LNCAP (cell line): ENCODE data around the gene KLF7.

Experiments used
- TF ChIP-seq, protein P1 (sequence below): fragments of 450-650 bp; IDR thresholded peaks from 2 replicates; pipeline ENCODE4 v1.5.1; 2017; ENCODE audit warnings: mild to moderate bottlenecking

Gene KLF7

DNA sequence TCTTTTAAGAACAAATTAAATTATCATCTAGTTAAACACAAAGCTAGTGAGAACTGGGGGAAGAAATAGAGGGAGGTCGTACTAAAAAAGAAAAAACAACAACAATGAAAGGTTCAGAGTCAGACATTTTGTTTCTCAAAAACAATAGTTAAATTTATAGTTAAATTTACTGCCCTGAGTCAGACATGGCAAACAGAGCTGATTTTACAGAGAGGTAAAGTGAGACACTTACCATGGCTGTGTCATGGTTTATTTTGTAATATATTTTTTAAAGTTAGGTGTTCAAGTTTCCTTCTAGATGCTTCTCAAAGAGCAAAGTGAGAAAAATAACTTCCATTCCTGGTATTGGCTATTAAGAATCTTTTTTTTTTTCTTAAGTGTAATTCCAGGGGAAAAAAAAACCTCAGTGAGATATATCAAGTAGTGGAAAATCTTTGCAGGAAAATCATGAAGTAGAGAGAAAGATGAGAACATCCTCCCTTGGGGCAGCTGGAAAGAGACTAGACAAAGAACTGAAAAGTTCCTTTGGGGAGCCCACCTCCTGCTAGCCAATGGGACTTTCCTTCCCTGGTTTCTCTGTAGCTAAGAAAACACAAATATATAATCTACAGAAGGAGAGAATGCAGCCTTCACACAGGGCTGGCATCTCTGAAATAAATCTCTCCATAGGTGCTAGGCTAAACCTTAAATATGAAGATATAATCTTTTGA lies 12.3 kb downstream of the KLF7 start:
- TF ChIP-seq, protein P1, sequence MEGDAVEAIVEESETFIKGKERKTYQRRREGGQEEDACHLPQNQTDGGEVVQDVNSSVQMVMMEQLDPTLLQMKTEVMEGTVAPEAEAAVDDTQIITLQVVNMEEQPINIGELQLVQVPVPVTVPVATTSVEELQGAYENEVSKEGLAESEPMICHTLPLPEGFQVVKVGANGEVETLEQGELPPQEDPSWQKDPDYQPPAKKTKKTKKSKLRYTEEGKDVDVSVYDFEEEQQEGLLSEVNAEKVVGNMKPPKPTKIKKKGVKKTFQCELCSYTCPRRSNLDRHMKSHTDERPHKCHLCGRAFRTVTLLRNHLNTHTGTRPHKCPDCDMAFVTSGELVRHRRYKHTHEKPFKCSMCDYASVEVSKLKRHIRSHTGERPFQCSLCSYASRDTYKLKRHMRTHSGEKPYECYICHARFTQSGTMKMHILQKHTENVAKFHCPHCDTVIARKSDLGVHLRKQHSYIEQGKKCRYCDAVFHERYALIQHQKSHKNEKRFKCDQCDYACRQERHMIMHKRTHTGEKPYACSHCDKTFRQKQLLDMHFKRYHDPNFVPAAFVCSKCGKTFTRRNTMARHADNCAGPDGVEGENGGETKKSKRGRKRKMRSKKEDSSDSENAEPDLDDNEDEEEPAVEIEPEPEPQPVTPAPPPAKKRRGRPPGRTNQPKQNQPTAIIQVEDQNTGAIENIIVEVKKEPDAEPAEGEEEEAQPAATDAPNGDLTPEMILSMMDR = no peak

DNA sequence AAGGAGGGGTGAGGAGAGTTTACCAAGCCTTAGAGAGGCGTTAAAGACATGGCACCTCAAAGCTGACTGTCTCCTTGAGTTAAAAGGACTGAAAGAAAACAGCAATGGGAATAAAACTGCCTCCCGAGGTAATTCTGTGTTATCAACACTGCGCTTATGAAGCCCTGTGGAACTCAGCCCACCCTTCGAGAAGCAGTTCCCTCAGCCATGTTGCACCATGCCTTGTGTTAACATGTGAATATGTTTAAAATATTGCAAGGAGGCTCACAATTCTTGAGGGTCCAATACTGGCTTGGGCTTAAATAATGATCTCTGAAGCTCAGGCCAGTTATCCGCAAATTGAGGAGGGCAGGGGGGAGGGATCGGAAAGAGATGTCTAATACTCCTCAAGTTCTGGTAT lies 14.7 kb downstream of the KLF7 start:
- TF ChIP-seq, protein P1 = no peak

DNA sequence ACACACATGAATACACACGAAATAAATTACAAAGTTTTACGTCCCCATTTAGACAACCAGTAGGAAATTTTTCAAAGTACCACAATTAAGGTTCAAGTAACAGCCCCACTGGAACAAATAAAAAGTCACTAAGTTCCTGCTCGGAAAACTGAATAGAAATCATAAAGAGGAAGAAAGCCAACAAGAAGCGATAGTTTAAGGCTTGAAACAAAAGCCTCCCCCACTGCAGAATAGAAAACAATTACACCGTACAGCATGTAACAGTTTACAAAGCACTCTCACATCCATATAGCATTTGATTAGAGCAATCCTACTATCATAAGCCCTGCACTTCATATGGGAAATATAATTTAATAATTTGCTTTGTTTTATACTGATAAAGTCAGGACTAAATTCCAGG lies 15.5 kb downstream of the KLF7 start:
- TF ChIP-seq, protein P1 = no peak

DNA sequence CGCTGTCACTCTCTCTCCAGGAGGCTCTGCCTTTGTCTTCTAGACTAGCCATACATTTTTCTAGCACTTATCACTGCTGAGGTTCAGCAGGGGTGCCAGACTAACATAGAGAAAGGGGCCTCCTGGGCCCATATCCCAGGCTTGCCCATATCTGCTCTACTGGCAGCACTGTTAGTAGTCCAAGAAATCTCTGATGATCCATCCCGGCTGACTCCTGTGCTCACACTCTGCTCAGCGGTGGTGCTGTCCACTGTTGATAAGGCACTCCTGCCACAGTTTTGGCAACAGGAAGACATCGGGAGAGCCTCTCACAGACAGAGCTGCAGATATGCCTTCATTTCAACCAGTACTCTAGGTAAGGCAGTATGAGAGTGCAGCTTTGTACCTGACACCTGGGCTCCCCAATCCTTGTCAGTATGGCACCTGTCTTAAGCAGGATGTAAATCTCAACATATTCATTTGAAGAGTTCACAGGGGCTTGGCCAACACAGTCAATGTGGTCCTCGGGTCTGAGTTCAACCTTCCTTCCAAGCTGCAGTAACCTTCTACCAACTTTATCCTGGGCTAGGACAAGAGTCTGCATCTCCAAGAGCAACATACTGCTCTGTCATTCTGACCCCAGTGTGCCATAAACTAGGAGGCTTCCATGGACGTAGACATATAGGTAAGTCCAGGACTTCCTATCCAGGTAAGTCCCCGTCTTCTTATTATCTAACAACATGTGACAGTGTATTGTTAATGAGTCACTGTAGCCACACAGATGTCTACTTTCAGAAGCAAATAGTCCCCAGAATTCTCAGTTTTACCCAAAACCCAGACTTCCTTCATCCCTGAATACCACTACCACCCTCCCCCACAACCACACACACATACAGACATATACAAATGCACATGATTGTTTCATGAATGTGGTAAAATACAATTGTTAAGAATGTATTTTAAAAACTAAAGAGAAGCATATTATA lies 16.2 kb downstream of the KLF7 start:
- TF ChIP-seq, protein P1 = no peak

DNA sequence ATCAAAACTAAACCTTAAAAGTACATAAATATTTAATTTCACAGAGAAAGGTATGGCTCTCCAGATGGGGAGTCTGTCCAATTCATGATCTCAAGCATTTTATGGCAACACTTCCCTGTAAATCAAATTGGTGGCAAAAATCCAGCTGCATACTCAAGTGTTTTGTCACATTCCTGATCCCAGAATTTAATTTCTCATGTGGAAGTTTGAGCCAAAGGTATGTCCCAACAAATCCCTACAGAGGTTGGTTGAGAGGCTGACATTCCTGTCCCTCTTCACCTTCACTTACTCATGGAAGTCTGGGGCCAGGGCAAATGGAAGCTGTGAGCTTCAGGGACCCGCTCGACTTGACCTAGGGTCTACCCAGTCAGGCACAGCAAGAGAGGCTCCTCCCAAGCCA lies 17.7 kb downstream of the KLF7 start:
- TF ChIP-seq, protein P1 = no peak

DNA sequence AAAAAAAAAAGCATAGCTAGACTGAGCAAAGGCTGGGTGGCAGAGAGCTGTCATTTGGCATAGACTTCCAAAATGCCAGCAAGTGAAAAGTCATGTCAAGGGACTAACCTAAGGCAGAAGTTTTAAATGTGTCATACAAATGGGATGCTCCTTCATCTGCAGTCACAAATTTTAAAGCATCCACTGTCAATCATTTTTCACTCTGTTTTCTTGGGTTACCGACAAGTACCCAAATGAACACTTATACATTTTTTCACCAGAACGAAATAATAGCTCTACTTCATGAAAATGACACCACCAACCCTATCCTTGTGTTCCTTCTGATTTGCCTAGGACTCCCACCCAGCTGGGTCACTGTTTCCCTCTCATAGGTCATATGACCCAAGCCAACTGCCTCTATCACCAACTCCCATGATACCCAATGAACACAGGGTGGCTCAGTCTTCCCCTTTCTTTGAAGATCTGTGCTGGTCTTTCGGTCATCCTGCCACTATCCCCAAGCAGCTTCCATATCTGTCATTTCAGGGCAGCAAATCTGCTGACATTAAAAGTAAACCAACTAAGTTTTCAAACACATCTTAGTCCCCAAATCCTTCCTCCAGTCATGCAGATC lies 21.5 kb downstream of the KLF7 start:
- TF ChIP-seq, protein P1 = no peak
